Activated CD8-positive, alpha-beta T cell treated with anti-CD3 and anti-CD28 coated beads, Interleukin-2, amount 10 ng/mL, durations not matched to agents 7 days and 5 days (primary cell): ENCODE data around the gene ZNF576. TPM values are rescaled to one million over a fixed set of nuclear protein-coding genes. Genes with fewer than 3 reads are reported as not detected.
A peak's percentile ranks its signal among the peaks of the same experiment; 100 is the strongest.
"Not testable (repeated sequence)": the region's sequence is repeated elsewhere in the genome, so short reads cannot be mapped to it uniquely, and the experiment has no call there.

Experiments
- ATAC-seq: fragments of 150-1000 bp; cut with Tn5 transposase; one replicate; pipeline ENCODE4 v1.10.0; 2021; ENCODE audit warnings: moderate library complexity
- CTCF ChIA-PET: fragments of 350-600 bp; sonication (Branson Sonifier 250); formaldehyde crosslinking; loops from one replicate; lab custom pipeline; 2021; ENCODE audit warnings: antibody characterized with exemption; lab: Charles Lee
- POLR2A ChIA-PET: fragments of 350-600 bp; sonication (Branson Sonifier 250); formaldehyde crosslinking; loops from one replicate; lab custom pipeline; 2021; ENCODE audit warnings: antibody characterized with exemption; lab: Charles Lee
- DNase-seq: peaks from one replicate; pipeline ENCODE4 v3.0.0-alpha.2; 2020
- H3K27ac Mint-ChIP-seq: one replicate; pipeline ENCODE4 v1.8.0; 2021; ENCODE audit warnings: mild to moderate bottlenecking, mixed read lengths
- H3K27me3 Mint-ChIP-seq: one replicate; pipeline ENCODE4 v1.8.0; 2021; ENCODE audit warnings: low read depth, mixed read lengths
- H3K36me3 Mint-ChIP-seq: one replicate; pipeline ENCODE4 v1.8.0; 2021; ENCODE audit warnings: low read depth, mixed read lengths
- H3K4me1 Mint-ChIP-seq: one replicate; pipeline ENCODE4 v1.8.0; 2021; ENCODE audit warnings: low read depth, mixed read lengths
- H3K4me3 Mint-ChIP-seq: one replicate; pipeline ENCODE4 v1.8.0; 2021; ENCODE audit warnings: mild to moderate bottlenecking, mixed read lengths
- H3K9me3 Mint-ChIP-seq: one replicate; pipeline ENCODE4 v1.8.0; 2022; ENCODE audit warnings: mixed read lengths; ENCODE audit not compliant: insufficient read depth
- total RNA-seq, 2 experiments: library from RNA; stranded (reverse); gene quantifications; one replicate each; pipeline ENCODE4 v1.2.3, GENCODE V29; 2021

Gene ZNF576
- total RNA-seq, 2 experiments from 2014 or later = 14.1 to 17.3 TPM

DNA sequence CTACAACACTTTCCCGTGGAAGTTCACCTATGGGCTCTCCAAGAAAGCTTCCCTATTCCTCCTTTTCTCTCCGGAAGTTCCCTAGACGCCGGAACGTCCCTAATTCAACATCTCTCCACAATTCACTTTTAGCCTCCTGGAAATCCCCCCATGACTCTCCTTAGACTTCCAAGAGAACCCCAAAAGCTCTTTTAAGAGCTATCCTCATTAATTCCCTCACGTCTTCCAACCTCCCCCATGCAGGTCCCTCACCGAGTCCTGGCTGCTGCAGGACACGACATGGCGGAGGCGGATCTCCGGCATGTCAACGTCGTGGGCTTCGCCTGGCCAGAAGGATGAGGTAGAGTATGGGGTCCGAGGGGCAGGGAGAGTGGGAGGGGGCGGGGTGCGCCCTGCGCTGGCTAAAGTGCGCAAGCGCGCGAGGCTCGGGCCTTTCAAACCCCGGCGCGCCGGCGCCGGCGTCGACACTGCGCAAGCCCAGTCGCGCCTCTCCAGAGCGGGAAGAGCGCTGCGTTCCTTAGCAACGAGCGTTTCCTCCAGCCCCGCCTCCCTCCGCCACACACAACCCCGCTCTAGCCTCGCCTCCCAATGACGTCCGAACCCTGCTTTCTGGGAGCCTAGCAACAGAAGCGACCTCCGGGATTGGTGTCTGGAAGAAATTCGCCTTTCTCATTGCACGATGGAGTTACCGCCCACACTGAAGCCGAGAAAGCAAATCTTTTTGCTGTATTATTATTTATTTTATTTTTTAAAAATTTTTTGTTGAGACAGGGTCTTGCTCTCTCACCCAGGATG, 21.0 kb upstream of the ZNF576 start, which contains the start of the genes PINLYP and XRCC1:
TSS of gene PINLYP (plus strand) at position 646 of the 795 bp plus-strand sequence. CDS start 1,391 bp downstream, outside the sequence.
TSS of gene XRCC1 (minus strand) at position 372 of the 795 bp plus-strand sequence. CDS start at position 303, 69 bp downstream.
- ChIA-PET CTCF (interaction anchor here (0.6 to 5.3 kb wide), 8 partner anchors 10 to 128 kb away, joined by 3 to 67 read pairs (median 6); partner anchors contain the start of genes IRGQ and ZNF576), POLR2A (interaction anchor here (0.6 to 5.0 kb wide), 6 partner anchors 12 to 44 kb away, joined by 3 to 44 read pairs (median 4); partner anchors contain the start of genes IRGQ and ZNF576)
- Mint-ChIP-seq H3K9me3 (no peaks in the 10 kb centered on the region), H3K4me1 (peaks cover 45% of the 10 kb centered on the region), H3K27me3 (no peaks in the 10 kb centered on the region), H3K4me3 (peak within 1 kb of the TSS; percentile 96), H3K27ac (peak within 1 kb of the TSS; percentile 93), H3K36me3 (peaks cover 11% of the 10 kb centered on the region)
- DNase-seq = peak; percentile 99
- peak; percentile 96 for ATAC-seq

DNA sequence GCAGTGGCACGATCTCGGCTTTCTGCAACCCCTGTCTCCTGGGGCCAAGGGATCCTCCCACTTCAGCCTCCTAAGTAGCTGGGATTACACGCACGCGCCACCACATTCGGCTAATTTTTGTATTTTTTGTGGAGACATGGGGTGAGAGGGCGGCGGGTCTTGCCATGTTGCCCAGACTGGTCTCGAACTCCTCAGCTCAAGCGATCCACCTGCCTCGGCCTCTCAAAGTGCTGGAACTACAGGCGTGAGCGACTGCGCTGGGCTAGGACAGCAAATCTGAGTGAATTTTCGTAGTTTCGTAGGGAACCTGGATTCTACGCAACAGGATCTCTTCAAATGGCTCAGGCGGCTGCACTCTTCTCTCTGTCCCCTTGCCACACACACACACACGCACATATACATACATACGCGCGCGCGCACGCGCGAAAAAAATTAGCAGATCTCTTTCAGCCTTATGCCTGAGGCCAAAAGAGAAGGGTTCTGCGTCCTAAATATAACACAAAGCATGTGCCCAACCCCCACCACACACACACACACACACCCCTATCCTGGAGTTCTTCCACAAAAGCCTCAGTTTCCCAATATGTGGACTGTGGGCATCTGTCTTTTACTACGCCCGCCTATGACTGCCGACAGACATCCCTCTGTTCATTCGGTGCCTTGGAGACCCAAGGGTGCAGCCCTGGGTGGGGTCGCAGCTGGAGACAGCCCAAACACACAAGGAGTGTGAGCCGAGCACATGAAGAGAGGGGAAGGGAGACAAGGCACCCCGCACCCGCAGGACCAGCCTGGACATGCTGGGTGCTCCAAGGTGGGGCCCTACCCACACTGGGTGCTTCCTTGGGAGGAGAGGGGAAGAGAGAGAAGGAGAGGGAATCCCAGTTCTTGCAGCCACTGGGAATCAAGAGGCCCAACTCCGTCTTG, 20.2 kb upstream of the ZNF576 start:
- Mint-ChIP-seq H3K9me3 (no peaks in the 10 kb centered on the region), H3K4me1 (peaks cover 50% of the 10 kb centered on the region), H3K36me3 (peaks cover 11% of the 10 kb centered on the region), H3K27ac (peak overlapping the region; percentile 93), H3K4me3 (peak overlapping the region; percentile 96), H3K27me3 (no peaks in the 10 kb centered on the region)
- DNase-seq (no peak), ATAC-seq (peak; percentile 5)
- ChIA-PET CTCF (interaction anchor here (2.8 to 5.3 kb wide), 3 partner anchors 11 to 21 kb away, joined by 11 to 67 read pairs (median 25); partner anchors contain the start of genes IRGQ and ZNF576), POLR2A (interaction anchor here (0.6 to 5.0 kb wide), 3 partner anchors 12 to 20 kb away, joined by 4 to 44 read pairs (median 4); partner anchors contain the start of genes IRGQ and ZNF576)

DNA sequence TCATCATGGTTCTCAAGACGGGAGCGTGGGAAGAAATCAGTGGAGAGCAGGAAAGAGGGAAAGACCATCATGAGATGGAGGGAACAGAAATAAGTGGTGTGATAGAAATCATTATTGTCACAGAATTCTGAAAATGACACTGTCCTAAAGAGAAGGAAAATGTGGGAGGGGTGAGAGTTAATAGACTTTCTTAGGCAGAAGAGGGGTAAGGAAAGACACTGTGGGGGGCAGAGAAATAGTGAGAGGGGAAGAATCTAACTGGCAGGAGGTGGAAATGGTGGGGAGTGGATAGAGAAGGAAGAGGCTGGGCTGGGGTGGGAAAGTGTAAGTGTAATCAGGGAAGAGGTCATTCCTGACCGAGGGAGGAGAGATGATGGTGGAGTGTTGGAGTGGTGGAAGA, 17.6 kb upstream of the ZNF576 start:
- H3K4me1 Mint-ChIP-seq = peaks cover 65% of the 10 kb centered on the region
- peaks cover 1% of the 10 kb centered on the region for H3K36me3 Mint-ChIP-seq
- H3K27ac Mint-ChIP-seq = no peak overlapping the region
- CTCF ChIA-PET = interaction anchor here (5.3 to 9.0 kb wide), 2 partner anchors 17 kb away, joined by 67 to 88 read pairs; partner anchors contain the start of genes IRGQ and ZNF576
- ATAC-seq = no peak
- peak overlapping the region; percentile 85 for H3K4me3 Mint-ChIP-seq
- POLR2A ChIA-PET = no interaction called here
- no peaks in the 10 kb centered on the region for H3K27me3 Mint-ChIP-seq
- DNase-seq = no peak
- no peaks in the 10 kb centered on the region for H3K9me3 Mint-ChIP-seq

DNA sequence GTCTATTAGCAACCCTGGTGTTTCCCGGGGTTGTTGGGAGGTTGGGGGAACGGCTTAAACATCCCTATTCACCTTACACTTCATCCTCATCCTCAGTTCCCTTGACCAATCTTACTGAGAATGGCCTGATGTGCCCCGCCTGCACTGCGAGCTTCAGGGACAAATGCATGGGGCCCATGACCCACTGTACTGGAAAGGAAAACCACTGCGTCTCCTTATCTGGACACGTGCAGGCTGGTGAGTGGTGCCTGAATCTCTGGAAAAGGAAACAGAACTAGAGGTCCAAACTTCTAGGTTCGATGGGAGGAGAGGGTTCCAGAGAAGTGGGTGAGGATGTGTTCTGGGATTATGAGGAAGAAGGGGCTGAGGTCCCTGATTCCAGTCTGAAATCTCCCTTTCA, 14.9 kb upstream of the ZNF576 start:
- H3K27ac Mint-ChIP-seq = peak overlapping the region; percentile 92
- ChIA-PET CTCF (interaction anchor here (2.1 to 9.0 kb wide), 2 partner anchors 15 to 26 kb away, joined by 9 to 88 read pairs; partner anchors contain the start of genes IRGQ and ZNF576), POLR2A (interaction anchor here (0.6 kb wide), 1 partner anchor 52 kb away, joined by 3 read pairs; no protein-coding TSS in a partner anchor)
- H3K4me3 Mint-ChIP-seq = peak overlapping the region; percentile 85
- H3K4me1 Mint-ChIP-seq = peaks cover 64% of the 10 kb centered on the region
- no peaks in the 10 kb centered on the region for H3K9me3 Mint-ChIP-seq
- no peaks in the 10 kb centered on the region for H3K27me3 Mint-ChIP-seq
- ATAC-seq (no peak), DNase-seq (no peak)
- H3K36me3 Mint-ChIP-seq = peaks cover 19% of the 10 kb centered on the region

DNA sequence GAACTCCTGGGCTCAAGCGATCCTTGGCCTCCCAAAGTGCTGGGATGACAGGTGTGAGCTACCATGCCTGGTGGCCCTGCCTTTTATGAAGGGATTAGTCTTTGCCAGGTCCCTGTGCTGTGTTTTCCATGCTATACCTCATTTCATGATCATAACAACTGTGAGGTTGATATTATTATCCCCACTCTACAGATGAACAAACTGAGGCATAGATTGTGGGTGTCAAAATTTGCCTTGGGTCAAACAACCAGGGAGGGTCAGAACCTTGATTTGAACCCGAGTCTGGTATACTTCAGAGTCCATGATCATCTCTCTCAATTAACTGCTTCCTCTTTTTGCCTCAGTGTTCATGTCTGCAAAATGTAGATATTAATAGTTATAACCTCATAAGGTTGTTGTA, 13.9 kb upstream of the ZNF576 start:
- no peaks in the 10 kb centered on the region for H3K27me3 Mint-ChIP-seq
- H3K27ac Mint-ChIP-seq = no peak overlapping the region
- CTCF ChIA-PET = interaction anchor here (4.4 to 9.0 kb wide), 2 partner anchors 14 to 27 kb away, joined by 23 to 88 read pairs; partner anchors contain the start of genes IRGQ and ZNF576
- POLR2A ChIA-PET = interaction anchor here (0.8 to 0.9 kb wide), 2 partner anchors 12 to 20 kb away, joined by 3 read pairs; no protein-coding TSS in a partner anchor
- ATAC-seq = no peak
- H3K4me1 Mint-ChIP-seq = peaks cover 58% of the 10 kb centered on the region
- H3K4me3 Mint-ChIP-seq = no peak overlapping the region
- peaks cover 19% of the 10 kb centered on the region for H3K36me3 Mint-ChIP-seq
- no peaks in the 10 kb centered on the region for H3K9me3 Mint-ChIP-seq
- DNase-seq = no peak

DNA sequence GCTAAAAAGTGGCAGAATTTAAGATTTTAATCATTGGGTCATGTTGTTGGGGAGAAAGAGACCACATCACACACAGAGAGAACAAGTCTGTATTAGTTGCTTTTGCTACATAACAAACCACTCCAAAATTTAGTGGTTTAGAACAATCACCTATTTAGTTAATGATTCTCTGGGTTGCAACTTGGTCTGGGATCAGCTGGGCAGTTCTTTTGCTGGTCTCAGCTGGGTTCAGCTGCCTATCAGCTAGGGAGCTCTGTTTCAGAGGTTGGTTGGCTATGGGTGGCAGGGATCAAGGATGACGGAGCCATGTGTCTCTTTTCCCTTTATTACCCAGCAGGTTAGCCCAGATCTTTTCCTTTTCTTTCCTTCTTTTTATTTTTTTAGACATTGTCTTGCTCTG, 11.9 kb upstream of the ZNF576 start:
- ATAC-seq (no peak), DNase-seq (no peak)
- Mint-ChIP-seq H3K4me1 (peaks cover 45% of the 10 kb centered on the region), H3K36me3 (peaks cover 19% of the 10 kb centered on the region), H3K27me3 (no peaks in the 10 kb centered on the region), H3K9me3 (no peaks in the 10 kb centered on the region), H3K27ac (peak overlapping the region; percentile 86), H3K4me3 (no peak overlapping the region)
- ChIA-PET CTCF (interaction anchor here (1.0 to 9.0 kb wide), 5 partner anchors 12 to 178 kb away, joined by 3 to 88 read pairs (median 7); partner anchors contain the start of genes IRGQ and ZNF576), POLR2A (interaction anchor here (1.6 kb wide), 1 partner anchor 10 kb away, joined by 6 read pairs; no protein-coding TSS in a partner anchor)

DNA sequence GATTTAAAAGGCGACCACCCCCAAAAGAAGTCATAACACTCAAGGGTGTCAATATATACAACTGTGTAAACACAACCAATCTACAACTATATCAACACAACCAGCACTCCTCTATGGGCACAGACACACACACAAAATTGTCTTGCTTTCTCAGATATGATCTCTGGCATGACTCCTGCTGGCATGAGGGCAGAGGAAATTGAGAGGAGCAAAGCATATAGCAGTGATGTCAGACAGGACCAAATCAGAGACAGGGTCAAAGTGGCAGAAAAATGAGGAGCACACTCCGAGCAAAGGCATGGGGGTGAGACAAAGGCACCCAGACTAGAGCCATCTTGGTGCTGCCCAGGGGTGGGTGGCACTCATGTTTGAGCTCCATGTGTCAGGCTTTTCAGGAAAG, 10.0 kb upstream of the ZNF576 start:
- no peak for DNase-seq
- H3K27me3 Mint-ChIP-seq = no peaks in the 10 kb centered on the region
- POLR2A ChIA-PET = interaction anchor here (1.3 kb wide), 1 partner anchor 9 kb away, joined by 3 read pairs; no protein-coding TSS in a partner anchor
- H3K4me1 Mint-ChIP-seq = peaks cover 43% of the 10 kb centered on the region
- no peaks in the 10 kb centered on the region for H3K9me3 Mint-ChIP-seq
- CTCF ChIA-PET = interaction anchor here (4.4 to 9.0 kb wide), 2 partner anchors 10 to 31 kb away, joined by 23 to 88 read pairs; partner anchors contain the start of genes IRGQ and ZNF576
- H3K36me3 Mint-ChIP-seq = peaks cover 27% of the 10 kb centered on the region
- H3K4me3 Mint-ChIP-seq = no peak overlapping the region
- no peak for ATAC-seq
- H3K27ac Mint-ChIP-seq = no peak overlapping the region

DNA sequence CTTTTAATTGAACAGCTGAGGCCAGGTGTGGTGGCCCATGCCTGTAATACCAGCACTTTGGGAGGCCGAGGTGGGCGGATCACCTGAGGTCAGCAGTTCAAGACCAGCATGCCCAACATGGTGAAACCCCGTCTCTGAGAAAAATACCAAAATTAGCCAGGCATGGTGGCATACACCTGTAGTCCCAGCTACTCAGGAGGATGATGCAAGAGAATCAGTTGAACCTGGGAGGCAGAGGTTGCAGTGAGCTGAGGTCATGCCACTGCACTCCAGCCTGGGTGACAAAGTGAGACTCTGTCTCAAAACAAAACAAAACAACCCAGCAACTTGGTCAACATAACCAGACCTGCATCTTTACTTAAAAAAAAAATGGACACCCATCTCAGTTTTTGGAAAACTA, 9.4 kb upstream of the ZNF576 start:
- ATAC-seq, H3K27ac Mint-ChIP-seq, H3K27me3 Mint-ChIP-seq, H3K4me3 Mint-ChIP-seq, H3K9me3 Mint-ChIP-seq, DNase-seq: not testable (repeated sequence)
- POLR2A ChIA-PET = interaction anchor here (1.3 kb wide), 1 partner anchor 9 kb away, joined by 3 read pairs; no protein-coding TSS in a partner anchor
- peaks cover 36% of the 10 kb centered on the region for H3K4me1 Mint-ChIP-seq
- CTCF ChIA-PET = interaction anchor here (4.4 to 9.0 kb wide), 2 partner anchors 9 to 32 kb away, joined by 23 to 88 read pairs; partner anchors contain the start of genes IRGQ and ZNF576
- H3K36me3 Mint-ChIP-seq = peaks cover 27% of the 10 kb centered on the region

DNA sequence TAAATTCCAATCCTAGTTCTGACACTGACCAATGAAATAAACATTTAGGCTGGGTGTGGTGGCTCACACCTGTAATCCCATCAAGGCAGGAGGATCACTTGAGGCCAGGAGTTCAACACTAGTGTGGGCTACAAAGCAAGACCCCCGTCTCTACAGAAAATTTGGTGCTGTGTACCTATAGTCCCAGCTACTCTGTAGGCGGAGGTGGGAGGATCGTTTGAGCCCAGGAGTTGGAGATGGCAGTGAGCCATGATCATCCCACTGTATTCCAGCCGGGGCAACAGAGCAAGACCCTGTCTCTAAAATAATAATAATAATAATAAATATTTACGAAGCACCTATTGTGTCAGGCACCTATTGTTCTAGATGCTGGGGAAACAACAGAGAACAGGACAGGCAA, 7.1 kb upstream of the ZNF576 start:
- H3K4me3 Mint-ChIP-seq = no peak overlapping the region
- no peak for DNase-seq
- peaks cover 27% of the 10 kb centered on the region for H3K4me1 Mint-ChIP-seq
- ATAC-seq = no peak
- peak overlapping the region; percentile 31 for H3K27ac Mint-ChIP-seq
- peaks cover 37% of the 10 kb centered on the region for H3K36me3 Mint-ChIP-seq
- ChIA-PET CTCF (interaction anchor here (1.3 to 3.9 kb wide), 3 partner anchors 24 to 142 kb away, joined by 3 to 28 read pairs (median 3); no protein-coding TSS in a partner anchor), POLR2A (no interaction called here)
- no peaks in the 10 kb centered on the region for H3K27me3 Mint-ChIP-seq
- no peaks in the 10 kb centered on the region for H3K9me3 Mint-ChIP-seq

DNA sequence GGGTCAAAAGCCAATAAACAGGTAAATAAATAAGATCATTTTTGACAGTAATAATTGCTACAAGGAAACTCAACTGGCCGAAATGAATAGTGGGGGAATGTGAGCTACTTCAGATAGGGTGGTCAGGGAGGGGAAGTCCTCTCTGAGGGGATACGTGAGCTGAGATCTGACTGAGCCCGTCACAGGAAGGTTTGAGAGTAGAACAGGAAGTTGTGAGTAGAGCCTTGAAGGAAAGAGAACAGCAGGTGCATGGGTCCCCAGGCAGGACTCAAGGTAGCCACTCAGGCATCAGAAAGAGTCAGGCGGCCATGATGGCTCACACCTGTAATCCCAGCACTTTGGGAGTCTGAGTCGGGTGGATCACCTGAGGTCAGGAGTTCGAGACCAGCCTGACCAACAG, 6.7 kb upstream of the ZNF576 start:
- no peak for ATAC-seq
- Mint-ChIP-seq H3K36me3 (peaks cover 33% of the 10 kb centered on the region), H3K4me3 (no peak overlapping the region), H3K4me1 (peaks cover 24% of the 10 kb centered on the region), H3K27ac (peak overlapping the region; percentile 31), H3K9me3 (no peaks in the 10 kb centered on the region), H3K27me3 (no peaks in the 10 kb centered on the region)
- CTCF ChIA-PET = interaction anchor here (1.3 to 3.9 kb wide), 3 partner anchors 24 to 143 kb away, joined by 3 to 28 read pairs (median 3); no protein-coding TSS in a partner anchor
- DNase-seq = no peak
- POLR2A ChIA-PET = no interaction called here
